Stimulated activated CD4-positive, alpha-beta T cell treated with anti-CD3 and anti-CD28 coated beads, Interleukin-4, amount 100 ng/mL, for 48 hours (primary cell): ENCODE data around the gene NKX2-2.
"Not testable (repeated sequence)": the region's sequence is repeated elsewhere in the genome, so short reads cannot be mapped to it uniquely, and the experiment has no call there.

Source experiments
- DNase-seq, 2 donors: peaks; one replicate each; pipeline ENCODE4 v3.0.0-alpha.2; 2020; ENCODE audit warnings: low read depth in 2 of 2

NKX2-2 gene

DNA sequence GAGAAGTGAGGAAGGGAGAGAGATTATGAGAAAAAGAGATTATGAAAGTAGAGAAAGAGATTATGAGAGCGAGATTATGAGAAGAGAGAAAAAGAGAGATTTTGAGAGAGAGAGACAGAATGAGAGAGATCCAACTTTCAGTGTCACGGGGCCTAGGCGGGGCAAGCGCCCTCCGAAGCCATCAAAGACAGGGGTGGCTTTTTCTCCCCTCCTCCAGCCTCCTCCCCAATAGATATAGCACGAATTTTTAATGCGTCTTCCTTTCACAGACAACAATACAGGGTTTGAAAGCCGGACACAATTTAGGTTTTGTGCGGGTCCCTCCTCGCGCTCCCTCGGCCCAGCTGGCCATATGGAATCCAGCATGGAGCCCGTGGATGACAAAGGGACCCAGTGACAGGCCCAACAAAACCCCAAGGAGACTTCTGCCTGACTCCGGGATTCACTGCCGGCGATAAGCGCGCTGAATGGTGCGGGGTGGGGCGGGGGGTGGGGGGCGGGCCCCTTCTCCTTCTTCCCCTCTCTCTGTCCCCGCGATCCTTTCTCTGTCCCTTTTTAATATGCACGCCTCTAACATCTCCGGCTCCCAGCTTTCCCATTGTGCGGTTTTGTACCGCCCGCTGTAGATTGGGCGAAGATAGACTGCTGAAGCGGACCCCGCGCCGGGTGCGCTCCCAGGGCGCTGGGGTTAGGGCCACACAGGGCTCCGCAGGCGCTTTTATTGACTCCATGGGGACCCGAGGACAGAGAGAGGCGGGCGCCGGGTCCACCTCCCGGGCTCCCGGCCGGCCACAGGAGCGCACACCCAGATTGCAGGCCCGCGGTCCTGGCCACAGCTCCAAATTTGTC is 5.4 kb downstream of the NKX2-2 start:
- no peak for DNase-seq

- DNase-seq, result no peak
Observed at GRCh38 chr20:21507400-21508229, 6.2 kb downstream of the NKX2-2 start.

DNA sequence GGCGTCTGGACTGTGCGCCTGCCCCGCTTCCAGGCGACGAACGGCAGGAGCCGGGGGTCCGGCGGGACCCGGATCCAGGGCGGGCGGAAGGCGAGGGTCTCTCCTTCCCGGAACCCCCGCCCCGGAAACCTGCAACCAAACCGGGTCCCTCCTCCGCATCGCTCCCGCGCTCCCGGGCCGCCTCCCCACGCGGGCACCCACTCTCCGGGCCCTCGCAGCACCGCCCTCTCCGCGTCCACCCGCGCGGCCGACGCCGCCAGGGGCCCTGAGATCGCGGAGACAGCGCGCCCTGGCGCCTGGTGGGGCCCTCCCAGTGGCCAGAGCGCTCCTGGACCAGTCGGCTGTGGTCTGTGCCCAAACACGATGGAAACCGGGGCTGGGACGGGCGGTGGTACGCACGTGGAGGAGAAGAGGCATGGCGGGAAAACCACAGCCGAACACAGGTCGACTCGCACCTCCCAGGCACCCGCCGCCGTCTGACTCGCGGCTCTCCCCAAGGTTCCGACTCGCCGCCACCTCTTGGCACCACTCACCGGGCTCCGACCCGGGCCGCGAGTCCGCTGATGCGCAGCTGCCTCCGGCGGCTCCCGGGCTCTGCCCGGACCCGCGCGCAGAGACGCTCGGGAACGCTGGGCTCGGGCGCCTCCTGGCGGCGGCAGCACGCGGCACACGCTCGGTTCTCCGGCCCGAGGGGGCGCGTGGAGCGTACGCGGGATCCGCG is 7.9 kb downstream of the NKX2-2 start:
- peak; percentile 61 to 72 for DNase-seq

- peak; percentile 73 to 92 for DNase-seq
Observed at GRCh38 chr20:21505161-21505809, 8.6 kb downstream of the NKX2-2 start.

DNA sequence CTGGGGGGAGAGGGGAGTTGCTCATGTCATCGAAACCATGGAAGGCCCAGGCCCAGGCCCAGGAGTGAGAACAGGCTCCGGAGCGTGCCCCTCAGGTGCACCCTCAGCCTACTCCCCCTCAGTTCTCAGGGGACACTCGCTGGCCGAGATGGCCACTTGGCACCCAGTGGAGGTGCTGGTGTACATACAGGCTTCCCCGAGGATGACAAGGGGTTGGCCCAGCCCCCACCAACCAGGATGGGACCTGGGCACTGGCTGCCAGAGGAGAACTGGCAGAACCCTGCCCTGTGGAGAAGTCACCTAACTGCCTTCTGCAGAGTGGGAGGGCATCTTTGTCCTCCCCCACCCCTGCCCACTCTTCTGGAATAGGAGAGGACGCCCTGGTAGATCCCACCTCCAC is 9.5 kb downstream of the NKX2-2 start:
- DNase-seq, result no peak

DNA sequence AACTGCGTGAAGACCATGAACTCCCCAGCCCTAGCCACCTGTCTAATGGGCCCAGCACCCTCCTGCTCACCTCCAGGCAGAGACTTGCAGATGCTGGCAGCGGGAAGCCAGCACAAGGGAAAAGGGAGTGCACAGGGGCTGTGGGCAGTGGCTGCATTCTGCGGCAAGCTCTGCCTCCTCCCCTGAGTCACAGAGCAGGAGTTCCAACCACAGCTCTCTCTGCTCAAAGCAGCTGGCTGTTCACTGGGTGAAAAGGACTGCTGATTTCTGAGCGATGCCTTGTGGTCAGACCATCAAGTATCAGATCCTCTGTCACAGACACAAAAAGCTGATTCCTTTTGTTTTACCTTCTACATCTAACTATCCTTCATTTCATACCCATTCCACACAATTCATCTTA is 10.5 kb downstream of the NKX2-2 start:
- no peak for DNase-seq

- DNase-seq, result no peak
Observed at GRCh38 chr20:21501184-21501583, 12.7 kb downstream of the NKX2-2 start.

DNA sequence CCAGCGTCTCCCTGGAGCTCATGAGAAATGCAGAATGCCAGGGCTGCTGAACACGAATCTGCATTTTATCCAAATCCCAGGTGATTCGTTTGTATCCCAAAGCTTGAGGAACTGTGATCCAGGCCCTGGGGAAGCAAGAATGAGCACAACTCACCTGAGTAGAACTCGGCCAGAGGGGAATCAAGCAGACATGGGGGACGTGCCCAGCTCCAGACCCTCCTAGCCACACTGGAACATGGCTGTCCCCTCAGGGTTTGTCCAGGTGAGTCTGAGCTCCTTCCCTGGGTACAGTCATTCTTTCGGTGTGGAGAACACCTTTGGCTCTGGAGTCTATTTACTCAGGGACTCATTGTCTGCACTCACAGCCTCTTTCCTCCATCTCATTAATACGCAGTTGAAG is 13.3 kb downstream of the NKX2-2 start:
- DNase-seq, result no peak

DNA sequence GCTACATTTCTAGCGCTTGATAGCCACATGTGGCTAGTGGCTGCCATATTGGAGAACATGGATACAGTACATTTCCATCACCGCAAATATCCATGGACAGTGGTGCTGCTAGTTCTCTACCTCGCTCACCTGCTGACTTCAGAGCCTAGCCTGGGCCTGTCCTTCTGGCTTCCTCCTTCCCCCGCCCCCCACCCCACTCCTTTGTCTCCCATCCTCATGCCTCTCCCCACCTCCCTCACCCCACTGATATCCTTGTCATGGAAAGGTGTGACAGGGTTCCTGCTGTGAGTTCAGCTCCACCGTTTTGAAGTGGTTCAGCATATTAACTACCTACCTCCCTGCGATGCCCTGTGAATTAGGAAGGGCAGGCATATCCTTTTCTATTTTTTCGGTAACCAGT is 14.2 kb downstream of the NKX2-2 start:
- no peak for DNase-seq

- DNase-seq, result no peak
Observed at GRCh38 chr20:21498635-21499034, 15.2 kb downstream of the NKX2-2 start.

GRCh38 chr20:21498195-21498594 is 15.7 kb downstream of the NKX2-2 start:
- DNase-seq, result no peak

- DNase-seq, result no peak
Observed at GRCh38 chr20:21496452-21496851, 17.4 kb downstream of the NKX2-2 start.

DNA sequence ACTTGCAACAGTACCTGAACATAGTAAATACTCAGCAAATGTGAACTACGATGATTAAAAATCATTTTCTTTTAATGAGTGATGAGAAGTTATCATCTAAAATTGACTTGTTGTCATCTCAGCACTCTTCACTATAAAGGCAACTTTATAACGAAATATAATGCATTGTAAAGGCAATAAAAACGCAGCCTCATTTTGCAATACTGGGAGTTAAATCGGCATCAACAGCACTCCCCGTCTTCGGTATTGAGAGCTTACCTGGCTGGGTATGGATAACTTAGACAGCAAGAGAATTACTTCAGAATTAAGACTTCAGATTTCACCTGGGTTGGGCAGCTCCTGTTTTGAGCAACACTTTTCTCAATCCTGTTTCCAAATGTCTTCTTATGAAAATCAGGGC is 20.8 kb downstream of the NKX2-2 start:
- DNase-seq, result no peak

- no peak for DNase-seq
Observed at GRCh38 chr20:21490105-21490504, 23.8 kb downstream of the NKX2-2 start.

DNA sequence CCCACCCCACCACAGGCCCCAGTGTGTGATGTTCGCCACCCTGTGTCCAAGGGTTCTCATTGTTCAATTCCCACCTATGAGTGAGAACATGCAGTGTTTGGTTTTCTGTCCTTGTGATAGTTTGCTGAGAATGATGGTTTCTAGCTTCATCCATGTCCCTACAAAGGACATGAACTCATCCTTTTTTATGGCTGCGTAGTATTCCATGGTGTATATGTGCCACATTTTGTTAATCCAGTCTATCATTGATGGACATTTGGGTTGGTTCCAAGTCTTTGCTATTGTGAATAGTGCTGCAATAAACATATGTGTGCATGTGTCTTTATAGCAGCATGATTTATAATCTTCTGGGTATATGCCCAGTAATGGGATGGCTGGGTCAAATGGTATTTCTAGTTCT is 33.7 kb downstream of the NKX2-2 start:
- DNase-seq, result not testable (repeated sequence)

- no peak for DNase-seq
Observed at GRCh38 chr20:21465799-21466198, 48.1 kb downstream of the NKX2-2 start.

GRCh38 chr20:21464916-21465315 is 48.9 kb downstream of the NKX2-2 start:
- DNase-seq, result no peak
